IgD-negative memory B cell (primary cell): ENCODE results near the gene SLC1A4. TPM values are rescaled to one million over a fixed set of nuclear protein-coding genes. Genes with fewer than 3 reads are reported as not detected.

Experiments used
- H3K27ac Mint-ChIP-seq, 3 donors: one replicate each; pipeline ENCODE4 v1.8.0; 2020 to 2022; ENCODE audit warnings: mild to moderate bottlenecking in 3 of 3, mixed read lengths in 3 of 3, moderate library complexity in 1 of 3
- H3K27me3 Mint-ChIP-seq: one replicate; pipeline ENCODE4 v1.8.0; 2021; ENCODE audit warnings: mixed read lengths
- H3K36me3 Mint-ChIP-seq: one replicate; pipeline ENCODE4 v1.8.0; 2020; ENCODE audit warnings: mild to moderate bottlenecking, mixed read lengths
- H3K4me1 Mint-ChIP-seq, 3 donors: one replicate each; pipeline ENCODE4 v1.8.0; 2020 to 2022; ENCODE audit warnings: mixed read lengths in 3 of 3, mild to moderate bottlenecking in 1 of 3
- H3K4me3 Mint-ChIP-seq, 4 donors: one replicate each; pipeline ENCODE4 v1.8.0; 2020 to 2022; ENCODE audit warnings: mild to moderate bottlenecking in 4 of 4, mixed read lengths in 4 of 4, moderate library complexity in 3 of 4
- H3K9me3 Mint-ChIP-seq, 3 donors: one replicate each; pipeline ENCODE4 v1.8.0; 2020 to 2021; ENCODE audit warnings: mixed read lengths in 3 of 3, mild to moderate bottlenecking in 1 of 3
- polyA plus RNA-seq: library from polyadenylated mRNA; unstranded; fragments of 300-500 nt; fragmentation: Illumina TruSeq; gene quantifications from one replicate; pipeline ENCODE4 v1.2.3, GENCODE V29; 2021

Gene SLC1A4
- polyA plus RNA-seq, 1 donor from 2014 or later, result 3.6 TPM

GRCh38 chr2:64976276-64976675, 12.9 kb upstream of the SLC1A4 start:
- H3K9me3 Mint-ChIP-seq, result no peaks in the 10 kb centered on the region
- H3K36me3 Mint-ChIP-seq, result peaks cover 1% of the 10 kb centered on the region
- H3K27me3 Mint-ChIP-seq, result no peaks in the 10 kb centered on the region
- peak overlapping the region in 1 of 3 donors; percentile 14 for H3K27ac Mint-ChIP-seq
- H3K4me3 Mint-ChIP-seq, result no peak overlapping the region
- H3K4me1 Mint-ChIP-seq, result peaks cover 0 to under 1% (median 0%) of the 10 kb centered on the region in 3 donors

DNA sequence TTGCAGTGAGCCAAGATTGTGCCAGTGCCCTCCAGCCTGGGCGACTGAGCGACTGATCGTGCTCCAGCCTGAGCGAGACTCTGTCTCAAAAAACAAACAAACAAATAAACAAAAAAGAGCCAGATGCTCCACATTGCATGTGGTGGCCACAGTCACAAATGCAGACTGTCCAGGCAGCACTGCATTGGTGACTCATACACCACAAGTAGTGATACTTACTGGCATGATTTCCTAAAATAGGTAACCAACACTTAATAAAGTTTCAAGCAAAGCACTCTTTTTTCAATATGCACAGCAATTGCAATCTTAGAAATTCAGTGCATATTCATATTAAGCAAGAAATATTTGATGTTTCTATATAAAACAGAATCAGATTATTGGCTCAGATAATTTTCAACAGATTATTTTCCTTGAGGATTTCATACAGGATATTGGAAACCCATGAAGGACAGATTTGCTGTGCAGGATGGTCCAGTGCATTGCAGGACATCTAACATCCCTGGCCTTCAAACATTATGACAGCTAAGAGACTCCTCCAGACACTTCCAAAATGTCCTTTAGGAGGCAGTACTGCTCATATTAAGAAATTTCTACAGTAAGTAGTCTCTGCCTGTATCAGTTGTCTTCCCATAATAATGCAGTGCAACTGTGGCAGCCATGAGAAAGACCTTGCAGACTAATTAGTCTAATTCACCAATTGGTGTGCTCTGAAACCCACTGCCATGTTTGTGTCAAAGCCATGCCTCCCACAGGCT, 10.5 kb upstream of the SLC1A4 start:
- Mint-ChIP-seq H3K27ac (no peak overlapping the region), H3K9me3 (no peaks in the 10 kb centered on the region), H3K4me3 (no peak overlapping the region), H3K4me1 (peaks cover 0 to 3% (median 0%) of the 10 kb centered on the region in 3 donors), H3K36me3 (peaks cover 1% of the 10 kb centered on the region), H3K27me3 (no peaks in the 10 kb centered on the region)

GRCh38 chr2:64979744-64980143, 9.5 kb upstream of the SLC1A4 start:
- H3K9me3 Mint-ChIP-seq, result no peaks in the 10 kb centered on the region
- H3K4me1 Mint-ChIP-seq, result peaks cover 0 to 3% (median 0%) of the 10 kb centered on the region in 3 donors
- H3K27ac Mint-ChIP-seq, result no peak overlapping the region
- peaks cover 3% of the 10 kb centered on the region for H3K36me3 Mint-ChIP-seq
- no peak overlapping the region for H3K4me3 Mint-ChIP-seq
- H3K27me3 Mint-ChIP-seq, result no peaks in the 10 kb centered on the region

- Mint-ChIP-seq H3K27me3 (no peaks in the 10 kb centered on the region), H3K4me3 (no peak overlapping the region), H3K9me3 (no peaks in the 10 kb centered on the region), H3K27ac (no peak overlapping the region), H3K4me1 (peaks cover 0 to 3% (median 0%) of the 10 kb centered on the region in 3 donors), H3K36me3 (peaks cover 3% of the 10 kb centered on the region)
Measured at GRCh38 chr2:64980183-64980582, 9.0 kb upstream of the SLC1A4 start.

DNA sequence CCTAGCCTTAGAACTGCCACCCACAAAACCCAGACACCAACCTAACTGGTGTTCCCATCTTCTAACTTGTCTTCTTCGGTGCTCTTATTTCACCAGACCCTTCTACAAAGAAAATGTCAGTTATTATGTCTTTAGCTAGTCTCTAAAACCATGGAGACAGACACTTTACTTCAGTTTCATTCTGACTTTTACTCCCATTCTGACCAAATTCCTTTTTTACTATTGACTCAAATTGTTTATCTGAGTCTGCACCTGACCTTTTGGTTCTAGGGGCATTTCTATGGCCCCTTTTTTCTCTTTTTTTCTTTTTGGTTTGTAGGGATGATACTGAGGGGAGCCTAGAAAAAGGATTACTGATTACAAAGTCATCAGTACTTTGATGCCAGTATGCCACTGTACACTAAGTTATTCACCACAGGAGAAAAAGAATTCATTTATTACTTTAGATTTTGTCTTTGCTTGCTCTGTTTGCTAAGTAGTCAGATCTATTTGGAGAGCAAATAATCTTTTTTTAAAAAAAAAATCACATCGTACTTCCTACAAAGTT, 6.8 kb upstream of the SLC1A4 start:
- peaks cover 3% of the 10 kb centered on the region for H3K36me3 Mint-ChIP-seq
- no peaks in the 10 kb centered on the region for H3K9me3 Mint-ChIP-seq
- peak overlapping the region in 1 of 3 donors; percentile 70 for H3K27ac Mint-ChIP-seq
- H3K4me3 Mint-ChIP-seq, result no peak overlapping the region
- H3K27me3 Mint-ChIP-seq, result no peaks in the 10 kb centered on the region
- peaks cover 5 to 9% (median 7%) of the 10 kb centered on the region in 3 donors for H3K4me1 Mint-ChIP-seq

DNA sequence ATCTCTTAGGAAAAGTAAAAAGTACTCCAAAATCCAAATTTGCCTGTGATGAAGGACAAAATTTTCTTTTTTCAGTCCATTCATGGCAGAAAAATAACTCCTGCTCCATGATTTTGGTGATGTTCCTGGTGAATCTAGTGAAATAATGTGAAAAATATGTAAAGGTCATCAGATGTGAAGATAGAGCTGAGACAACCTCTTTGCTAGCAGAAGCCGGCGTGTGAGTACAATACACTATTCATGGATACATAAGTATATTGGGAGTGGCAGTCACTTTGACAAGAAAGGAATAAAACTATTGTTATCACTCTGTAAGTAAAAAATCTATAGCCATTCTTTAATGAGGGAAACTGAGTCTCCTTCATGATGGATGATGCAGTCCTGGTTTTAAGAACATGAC, 6.3 kb upstream of the SLC1A4 start:
- Mint-ChIP-seq H3K27ac (peak overlapping the region in 1 of 3 donors; percentile 70), H3K36me3 (peaks cover 2% of the 10 kb centered on the region), H3K27me3 (no peaks in the 10 kb centered on the region), H3K4me1 (peaks cover 7 to 13% (median 7%) of the 10 kb centered on the region in 3 donors), H3K4me3 (no peak overlapping the region), H3K9me3 (no peaks in the 10 kb centered on the region)

DNA sequence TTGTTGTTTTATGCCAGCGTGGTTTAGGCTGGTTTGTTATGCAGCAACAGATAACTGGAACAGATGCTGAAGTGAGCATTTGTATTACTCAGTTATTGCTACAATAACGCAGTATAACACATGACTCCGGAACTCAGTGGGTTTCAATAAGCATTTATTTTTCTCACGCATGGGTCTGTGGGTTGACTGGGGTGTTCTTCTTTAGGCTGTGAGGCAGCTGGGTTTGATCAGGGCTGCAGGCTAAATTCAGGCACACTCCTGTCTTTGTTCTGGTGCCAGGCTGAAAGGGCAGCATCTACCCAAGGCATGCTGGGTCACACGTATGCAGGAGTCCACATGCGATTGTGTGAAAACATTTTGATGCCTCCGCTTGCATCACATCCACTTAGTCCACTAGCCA, 3.8 kb upstream of the SLC1A4 start:
- Mint-ChIP-seq H3K27ac (peak overlapping the region in 1 of 3 donors; percentile 82), H3K36me3 (peaks cover 2% of the 10 kb centered on the region), H3K4me3 (no peak overlapping the region), H3K27me3 (no peaks in the 10 kb centered on the region), H3K4me1 (peaks cover 14 to 21% (median 17%) of the 10 kb centered on the region in 3 donors), H3K9me3 (no peaks in the 10 kb centered on the region)

- Mint-ChIP-seq H3K27ac (peak overlapping the region in 1 of 3 donors; percentile 29), H3K4me1 (peaks cover 22 to 27% (median 26%) of the 10 kb centered on the region in 3 donors)
Measured at GRCh38 chr2:64987001-64987955, 1.9 kb upstream of the SLC1A4 start.

GRCh38 chr2:64987956-64988419, 1.2 kb upstream of the SLC1A4 start:
- Mint-ChIP-seq H3K36me3 (peaks cover 2% of the 10 kb centered on the region), H3K27ac (peak overlapping the region in 1 of 3 donors; percentile 48), H3K4me1 (peaks cover 24 to 31% (median 28%) of the 10 kb centered on the region in 3 donors), H3K9me3 (no peaks in the 10 kb centered on the region), H3K4me3 (peak overlapping the region; percentile 57 to 96 (median 84)), H3K27me3 (no peaks in the 10 kb centered on the region)

More at GRCh38 chr2:64987001-64987955, 1.9 kb upstream of the SLC1A4 start:
- H3K27me3 Mint-ChIP-seq, result no peaks in the 10 kb centered on the region
- peaks cover 2% of the 10 kb centered on the region for H3K36me3 Mint-ChIP-seq
- peak overlapping the region; percentile 67 to 90 (median 86) for H3K4me3 Mint-ChIP-seq
- no peaks in the 10 kb centered on the region for H3K9me3 Mint-ChIP-seq

DNA sequence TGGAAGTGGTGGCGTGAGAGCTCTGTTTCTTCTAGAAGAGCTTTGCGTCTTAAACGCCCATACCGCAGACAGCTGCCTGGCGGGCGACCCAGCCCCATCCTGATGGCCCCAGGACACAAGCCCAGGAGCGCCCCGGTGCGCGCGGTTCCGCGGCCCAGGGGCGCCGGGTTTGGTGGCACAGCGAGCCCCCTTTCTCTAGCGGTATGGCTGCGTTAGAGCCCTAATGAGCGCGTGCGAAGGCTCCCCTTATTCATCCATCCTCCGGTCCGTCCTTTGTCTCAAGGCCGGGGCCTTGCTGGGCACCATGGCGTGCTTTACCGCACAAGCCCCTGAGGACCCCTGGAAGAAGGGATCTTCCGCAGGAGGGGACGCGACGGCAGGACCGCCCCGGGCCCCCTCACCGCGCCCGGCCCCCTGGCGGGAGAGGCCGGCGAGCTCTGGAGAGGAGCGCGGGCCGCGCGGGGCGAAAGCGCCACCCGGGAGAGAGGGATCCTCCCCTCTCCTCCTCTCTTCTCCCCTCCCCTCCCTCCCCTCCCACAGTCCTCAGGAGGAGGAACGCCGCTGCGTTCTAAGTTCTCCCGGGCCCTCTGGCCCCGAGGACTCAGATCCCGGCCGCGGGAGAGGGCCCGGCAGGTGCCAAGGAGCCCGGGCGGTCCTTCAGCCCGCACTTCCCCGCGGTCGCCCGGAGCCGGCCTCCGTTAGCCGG, 626 bp upstream of the SLC1A4 start:
- peaks cover 25 to 36% (median 27%) of the 10 kb centered on the region in 3 donors for H3K4me1 Mint-ChIP-seq
- H3K9me3 Mint-ChIP-seq, result no peaks in the 10 kb centered on the region
- H3K36me3 Mint-ChIP-seq, result peaks cover 2% of the 10 kb centered on the region
- H3K27ac Mint-ChIP-seq, result peak overlapping the region in 1 of 3 donors; percentile 48
- peak overlapping the region; percentile 57 to 96 (median 84) for H3K4me3 Mint-ChIP-seq
- no peaks in the 10 kb centered on the region for H3K27me3 Mint-ChIP-seq

DNA sequence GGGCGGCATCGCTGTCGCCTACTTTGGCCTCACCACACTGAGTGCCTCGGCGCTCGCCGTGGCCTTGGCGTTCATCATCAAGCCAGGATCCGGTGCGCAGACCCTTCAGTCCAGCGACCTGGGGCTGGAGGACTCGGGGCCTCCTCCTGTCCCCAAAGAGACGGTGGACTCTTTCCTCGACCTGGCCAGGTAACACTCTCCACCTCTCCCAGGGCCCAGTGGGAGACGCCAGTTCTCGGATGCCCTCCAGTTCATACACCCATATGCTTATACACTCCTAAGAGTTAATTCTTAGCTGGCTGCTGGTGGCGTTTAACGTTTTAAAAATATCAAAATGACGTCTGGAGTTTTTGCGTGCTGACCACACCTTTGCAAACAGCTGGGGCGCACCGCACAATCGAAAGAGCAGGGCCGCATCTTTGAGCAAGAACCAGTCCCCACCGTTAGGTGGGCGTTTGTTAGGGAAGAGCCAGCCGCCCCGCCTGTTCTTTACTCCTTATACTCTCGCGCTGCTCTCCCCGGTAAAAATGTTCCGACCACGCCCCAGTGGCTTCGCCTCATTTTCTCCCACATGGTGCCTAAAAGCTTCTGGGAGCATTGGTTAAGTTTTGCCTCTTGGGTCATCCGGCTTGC, 899 bp downstream of the SLC1A4 start:
- Mint-ChIP-seq H3K36me3 (peaks cover 1% of the 10 kb centered on the region), H3K27me3 (no peaks in the 10 kb centered on the region), H3K27ac (peak overlapping the region in 2 of 3 donors; percentile 14 to 74), H3K4me1 (peaks cover 25 to 36% (median 28%) of the 10 kb centered on the region in 3 donors), H3K4me3 (peak overlapping the region; percentile 80 to 89 (median 86)), H3K9me3 (no peaks in the 10 kb centered on the region)

DNA sequence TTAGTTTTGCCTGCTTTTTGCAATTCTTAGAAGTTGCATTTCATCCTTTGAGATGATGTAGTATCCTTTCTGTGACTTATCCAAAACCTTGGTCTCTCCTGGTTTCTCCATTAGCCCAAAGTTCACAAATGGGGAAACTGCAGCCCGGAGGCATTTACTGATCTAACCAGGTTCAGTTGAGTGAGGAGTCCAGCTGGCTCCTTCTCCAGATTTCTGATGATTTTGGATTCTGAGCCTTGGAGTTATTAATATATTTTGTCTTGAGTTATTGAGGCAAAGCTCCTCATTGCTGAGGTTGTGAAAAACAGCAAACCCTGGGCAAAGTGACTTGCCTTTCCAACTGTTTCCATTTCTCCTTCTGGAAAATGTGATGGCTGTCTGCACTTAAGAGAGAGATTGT, 1.7 kb downstream of the SLC1A4 start:
- Mint-ChIP-seq H3K36me3 (peaks cover 1% of the 10 kb centered on the region), H3K9me3 (no peaks in the 10 kb centered on the region), H3K27me3 (no peaks in the 10 kb centered on the region), H3K4me1 (peaks cover 25 to 36% (median 28%) of the 10 kb centered on the region in 3 donors), H3K27ac (peak overlapping the region; percentile 14 to 74 (median 28)), H3K4me3 (peak overlapping the region; percentile 80 to 89 (median 86))

DNA sequence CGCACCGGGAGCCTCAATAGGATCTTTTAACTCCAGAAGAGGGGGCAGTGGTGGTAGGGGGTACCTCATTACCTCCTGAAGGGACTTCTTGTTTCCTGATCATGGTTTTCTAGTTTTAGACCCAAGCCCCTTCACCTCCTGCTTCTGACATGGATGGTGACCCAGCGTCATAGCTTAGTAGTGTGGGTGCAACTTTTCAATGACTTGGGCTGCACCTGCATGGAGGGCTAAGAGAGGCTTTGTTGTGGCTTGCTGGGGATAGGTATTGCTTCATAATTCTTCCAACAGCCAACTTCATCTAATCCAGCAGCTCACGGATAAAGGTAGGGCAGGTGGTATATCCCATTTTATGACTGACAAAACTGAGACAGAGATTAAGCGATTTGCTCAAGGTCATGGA, 3.0 kb downstream of the SLC1A4 start:
- H3K36me3 Mint-ChIP-seq, result peaks cover 1% of the 10 kb centered on the region
- no peaks in the 10 kb centered on the region for H3K27me3 Mint-ChIP-seq
- no peaks in the 10 kb centered on the region for H3K9me3 Mint-ChIP-seq
- peak overlapping the region in 1 of 3 donors; percentile 73 for H3K27ac Mint-ChIP-seq
- peaks cover 21 to 30% (median 23%) of the 10 kb centered on the region in 3 donors for H3K4me1 Mint-ChIP-seq
- peak overlapping the region in 2 of 4 donors; percentile 49 to 87 for H3K4me3 Mint-ChIP-seq

- Mint-ChIP-seq H3K4me3 (peak overlapping the region in 2 of 4 donors; percentile 49 to 87), H3K27ac (no peak overlapping the region), H3K36me3 (peaks cover 1% of the 10 kb centered on the region), H3K27me3 (no peaks in the 10 kb centered on the region), H3K4me1 (peaks cover 18 to 28% (median 19%) of the 10 kb centered on the region in 3 donors), H3K9me3 (no peaks in the 10 kb centered on the region)
Measured at GRCh38 chr2:64992990-64993389, 3.8 kb downstream of the SLC1A4 start.
